Activated CD4-positive, alpha-beta T cell treated with anti-CD3 and anti-CD28 coated beads for 24 hours (primary cell): Measurements from ENCODE around the gene COL21A1.

Source experiments
- DNase-seq, 2 donors: peaks; one replicate each; pipeline ENCODE4 v3.0.0-alpha.2; 2020; ENCODE audit warnings: low read depth in 2 of 2

Gene COL21A1

DNA sequence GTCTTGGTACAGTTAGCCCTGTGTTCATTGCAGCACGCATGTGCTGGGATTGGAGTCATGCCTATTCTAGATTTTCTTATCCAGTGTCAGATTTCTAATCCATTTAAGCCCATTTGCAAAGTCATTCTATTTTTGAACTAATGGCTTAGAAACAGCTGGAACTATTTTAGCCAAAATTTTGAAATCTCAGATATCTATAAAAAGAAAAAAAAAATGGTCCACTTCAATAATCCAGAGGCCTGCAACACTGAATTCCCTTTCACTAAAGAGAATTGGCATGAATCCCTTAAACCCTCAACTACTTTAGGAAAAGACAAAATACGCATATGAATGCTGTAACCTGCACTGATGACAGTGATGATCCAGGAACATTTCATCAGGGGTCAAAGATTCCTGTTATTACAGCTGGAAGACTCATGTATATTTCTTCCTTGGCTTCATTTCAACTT, 1.5 kb downstream of the COL21A1 start:
- DNase-seq, result no peak

DNA sequence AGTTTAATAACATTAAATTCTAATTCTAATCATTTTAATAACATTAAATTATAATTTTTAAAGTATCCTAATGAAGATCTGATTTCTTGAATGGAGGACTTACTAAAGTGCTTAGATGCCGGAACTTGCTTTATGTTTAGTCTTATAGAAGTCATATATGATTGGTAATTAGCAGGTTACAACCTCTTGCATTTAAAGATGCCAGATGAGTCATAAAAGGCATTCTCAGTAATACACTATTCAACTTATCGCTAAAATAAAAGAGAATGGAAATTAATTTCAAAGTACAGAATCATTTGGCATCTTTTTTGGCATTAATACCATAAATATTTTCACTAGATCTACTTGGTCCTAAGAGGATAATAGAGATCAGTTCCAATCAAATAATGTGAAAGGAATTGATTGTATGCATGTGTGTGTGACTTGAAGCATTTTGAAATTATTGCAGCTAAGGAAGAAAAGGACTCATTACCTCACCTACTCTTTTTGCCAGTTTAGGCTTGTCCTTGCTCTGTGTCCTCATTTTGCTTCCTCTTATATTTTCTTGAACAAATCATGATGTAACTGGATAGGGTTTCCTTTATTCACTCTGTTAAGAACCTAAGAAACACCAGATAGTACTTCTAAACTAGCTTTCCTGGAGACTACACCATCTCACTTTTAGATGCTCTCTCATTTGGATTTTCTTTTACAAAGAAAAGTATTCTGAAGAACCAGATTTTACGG, 2.7 kb downstream of the COL21A1 start:
- no peak for DNase-seq

- DNase-seq, result no peak
Measured at GRCh38 chr6:56244089-56244488, 3.3 kb downstream of the COL21A1 start.

DNA sequence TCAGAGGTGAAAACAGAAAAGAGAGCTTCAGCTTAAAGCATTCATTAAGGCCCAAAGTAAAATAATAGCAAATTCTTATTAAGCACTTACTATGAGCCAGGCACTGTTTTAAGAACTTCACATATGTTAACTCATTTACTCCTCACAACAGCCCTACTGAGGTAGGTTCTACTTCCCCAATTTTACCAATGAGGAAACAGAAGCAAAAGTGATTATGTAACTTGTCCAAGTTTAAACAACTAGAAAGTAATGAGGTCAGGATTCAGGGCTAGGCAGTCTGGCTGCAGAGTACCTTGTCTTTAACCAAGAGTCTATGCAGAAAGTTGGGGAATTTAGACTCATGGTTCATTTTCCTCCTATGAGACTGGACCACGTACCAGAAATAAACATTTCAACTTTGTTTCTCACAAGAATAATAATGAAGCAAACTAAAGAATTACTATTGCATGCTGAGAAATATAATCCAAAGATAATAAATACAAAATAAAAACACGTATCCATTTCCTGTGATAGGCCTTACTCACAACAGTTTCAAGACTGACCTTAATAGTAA, 3.8 kb downstream of the COL21A1 start:
- DNase-seq, result no peak

GRCh38 chr6:56242346-56242745, 5.0 kb downstream of the COL21A1 start:
- no peak for DNase-seq

GRCh38 chr6:56241124-56241802, 6.1 kb downstream of the COL21A1 start:
- DNase-seq, result no peak

DNA sequence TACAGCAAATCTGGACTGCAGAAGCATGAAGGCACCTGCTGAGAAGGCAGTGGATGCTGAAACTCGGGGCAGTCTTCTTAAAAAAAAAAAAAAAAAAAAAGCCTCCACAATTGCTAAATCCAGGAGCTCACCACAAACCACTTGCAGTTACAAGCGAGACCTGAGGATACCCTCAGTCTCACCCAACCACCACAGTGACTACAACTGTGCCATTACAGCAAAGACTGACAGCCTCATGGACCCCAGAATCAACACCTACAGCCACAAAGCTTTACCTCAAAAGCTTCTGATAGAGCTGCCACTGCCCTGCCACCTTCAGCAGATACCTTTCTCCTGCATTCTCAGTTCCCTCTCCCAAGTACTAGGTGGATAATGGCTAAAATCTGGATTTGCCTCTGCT, 9.0 kb downstream of the COL21A1 start:
- no peak for DNase-seq

DNA sequence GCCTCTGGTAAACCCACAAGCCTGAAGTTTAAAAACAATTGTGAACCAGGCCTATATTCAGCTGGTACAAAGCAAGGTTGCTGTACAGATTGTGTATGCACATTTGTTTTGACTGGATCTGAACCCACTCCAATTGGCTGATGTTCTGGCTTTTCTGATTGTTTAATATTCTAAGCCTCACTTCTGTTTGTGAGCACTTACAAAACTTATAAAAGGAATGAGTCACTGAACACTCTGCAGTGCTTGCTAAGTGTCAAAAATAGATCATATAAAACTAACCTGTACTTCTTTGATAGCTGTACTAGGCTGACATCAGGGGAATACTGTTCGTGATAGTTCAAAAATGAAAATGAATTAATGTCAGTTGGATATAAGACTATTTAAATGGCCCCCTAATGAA, 12.1 kb downstream of the COL21A1 start:
- no peak for DNase-seq

GRCh38 chr6:56232436-56232835, 14.9 kb downstream of the COL21A1 start:
- DNase-seq, result no peak

DNA sequence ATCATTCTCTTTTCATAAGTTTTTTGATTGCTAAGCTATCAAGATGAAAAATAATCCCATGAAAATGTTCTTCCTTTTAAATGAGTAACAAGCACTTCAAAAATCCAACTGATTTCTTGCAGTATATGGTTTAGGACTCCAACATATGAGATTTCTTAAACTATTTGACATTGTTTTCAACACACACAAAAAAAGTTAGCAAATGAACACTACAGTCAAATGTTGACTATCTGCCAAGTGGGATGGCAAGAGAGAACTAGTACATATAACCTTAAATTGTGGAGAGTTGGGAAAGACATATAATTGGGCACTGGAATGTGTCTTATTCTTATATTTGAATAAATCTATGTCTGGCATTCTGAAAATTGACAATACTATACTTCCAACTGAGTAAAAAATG, 15.6 kb downstream of the COL21A1 start:
- DNase-seq, result no peak

DNA sequence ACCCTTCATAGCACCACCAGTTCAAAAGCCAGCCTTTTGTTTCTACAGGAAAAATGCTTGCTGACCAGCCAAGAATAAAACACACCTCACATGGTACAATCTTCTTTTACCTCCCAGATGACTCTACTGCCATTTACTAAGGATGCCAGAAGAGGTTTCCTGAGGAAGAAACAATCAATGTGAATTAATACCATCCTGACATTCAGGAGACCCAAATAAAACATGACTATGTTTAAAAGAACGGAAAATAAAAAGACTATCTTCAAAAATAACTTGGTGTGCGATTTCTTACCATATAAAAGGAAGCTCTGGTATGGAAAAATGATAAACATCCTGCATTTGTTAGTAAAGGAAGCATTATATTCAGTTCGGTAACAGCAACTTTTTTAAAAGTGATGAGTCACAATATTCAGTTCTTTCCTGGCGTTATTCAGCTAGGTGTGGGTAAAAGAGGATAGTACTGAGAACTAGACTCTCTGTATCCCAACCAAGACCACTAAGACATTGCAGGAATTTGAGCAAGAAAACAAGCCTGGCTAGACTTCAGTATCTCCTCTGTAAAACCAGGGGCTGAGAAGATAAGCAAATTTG, 16.3 kb downstream of the COL21A1 start:
- DNase-seq, result no peak

DNA sequence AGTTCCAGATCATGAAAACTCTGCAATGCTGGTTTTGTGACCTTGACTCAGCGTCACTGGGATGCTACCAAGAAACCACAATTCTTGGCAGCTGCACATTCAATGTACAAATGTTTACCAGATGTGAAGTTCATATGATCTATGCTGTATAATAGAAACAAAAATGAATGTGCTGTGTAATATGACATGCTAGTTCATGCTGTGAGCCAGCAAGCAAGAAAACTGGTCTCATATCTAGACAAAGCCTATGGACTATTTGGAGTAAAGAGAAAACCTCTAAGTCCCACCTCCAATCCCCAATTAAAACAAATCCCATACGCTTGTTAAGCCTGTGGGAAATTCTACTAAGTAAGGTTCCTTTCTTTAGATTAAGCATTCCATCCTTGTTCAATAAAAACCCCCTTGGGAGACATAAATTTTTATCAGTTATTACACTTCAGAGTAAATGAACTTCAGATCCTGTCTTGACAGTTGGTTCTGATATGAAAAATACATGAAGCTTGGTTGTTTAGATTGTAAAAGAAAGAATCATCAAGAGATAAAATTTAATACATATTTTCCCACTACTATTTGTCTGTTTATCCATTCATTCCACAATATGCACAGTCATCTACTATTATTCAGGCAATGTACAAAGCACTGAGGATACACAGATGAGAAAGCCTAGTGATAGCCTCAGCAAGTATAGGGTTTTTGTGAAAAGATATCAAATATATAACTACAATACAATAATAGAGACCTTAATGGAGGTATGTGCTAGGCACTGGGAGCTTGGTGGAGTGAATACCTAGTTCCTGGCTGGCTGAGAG, 20.1 kb downstream of the COL21A1 start:
- no peak for DNase-seq

GRCh38 chr6:56223995-56224394, 23.4 kb downstream of the COL21A1 start:
- DNase-seq, result no peak

DNA sequence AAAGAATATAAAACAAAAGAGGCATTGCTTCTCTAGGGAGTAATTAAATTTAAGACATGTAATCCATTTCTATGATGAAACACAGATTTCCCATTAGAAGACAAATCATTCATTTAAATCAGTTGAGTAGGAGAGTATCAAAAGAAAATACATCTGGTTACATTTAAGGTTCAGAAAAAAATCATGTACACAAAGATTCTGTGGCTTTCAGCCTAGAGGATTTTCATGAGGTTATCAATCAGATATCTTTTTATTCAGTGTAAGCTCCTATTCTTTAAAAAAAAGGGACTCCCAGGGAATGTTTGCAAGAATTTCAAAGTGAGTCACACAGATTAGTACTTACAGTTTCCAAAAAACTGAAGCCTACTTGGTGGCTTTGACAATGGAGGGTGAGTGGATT, 24.9 kb downstream of the COL21A1 start:
- DNase-seq, result no peak

GRCh38 chr6:56220078-56220477, 27.3 kb downstream of the COL21A1 start:
- no peak for DNase-seq

DNA sequence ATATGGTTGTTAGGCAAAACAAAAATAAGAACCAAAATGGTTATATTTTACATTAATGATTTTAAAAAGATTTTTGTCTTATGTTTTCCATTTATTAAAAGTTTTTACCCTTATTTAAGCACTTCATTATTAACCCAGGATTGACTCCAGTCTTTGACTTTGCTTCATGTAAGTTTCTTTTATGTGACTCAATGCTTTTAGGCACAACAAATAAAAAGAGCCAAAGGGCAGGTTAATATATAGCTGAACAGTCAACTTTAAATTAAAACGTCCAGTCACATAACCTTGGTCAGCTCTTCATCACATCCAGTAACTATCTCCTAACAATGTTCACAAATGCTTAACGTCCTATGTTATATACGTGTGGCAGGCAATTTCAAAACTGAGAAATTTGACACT, 32.7 kb downstream of the COL21A1 start:
- no peak for DNase-seq

GRCh38 chr6:56214041-56214702, 33.2 kb downstream of the COL21A1 start:
- no peak for DNase-seq

DNA sequence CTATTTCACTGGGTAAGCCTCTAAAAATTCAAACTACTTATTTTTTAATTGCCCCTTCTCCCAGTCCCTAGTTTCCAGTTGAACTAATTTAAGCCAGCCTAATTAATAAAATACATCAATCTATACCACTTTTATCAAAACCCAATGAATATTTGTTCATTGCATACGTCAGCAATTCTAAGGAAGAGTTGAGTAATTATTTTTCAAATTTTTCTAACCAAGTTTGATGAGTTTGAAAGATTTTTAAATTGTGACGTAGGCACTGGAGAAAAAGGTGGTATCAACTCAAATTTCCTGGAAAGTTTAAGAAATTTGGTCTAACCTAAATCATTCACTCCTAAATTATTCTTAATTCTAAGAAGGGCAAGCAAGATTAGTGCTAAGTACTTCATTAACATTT, 35.7 kb downstream of the COL21A1 start:
- no peak for DNase-seq

DNA sequence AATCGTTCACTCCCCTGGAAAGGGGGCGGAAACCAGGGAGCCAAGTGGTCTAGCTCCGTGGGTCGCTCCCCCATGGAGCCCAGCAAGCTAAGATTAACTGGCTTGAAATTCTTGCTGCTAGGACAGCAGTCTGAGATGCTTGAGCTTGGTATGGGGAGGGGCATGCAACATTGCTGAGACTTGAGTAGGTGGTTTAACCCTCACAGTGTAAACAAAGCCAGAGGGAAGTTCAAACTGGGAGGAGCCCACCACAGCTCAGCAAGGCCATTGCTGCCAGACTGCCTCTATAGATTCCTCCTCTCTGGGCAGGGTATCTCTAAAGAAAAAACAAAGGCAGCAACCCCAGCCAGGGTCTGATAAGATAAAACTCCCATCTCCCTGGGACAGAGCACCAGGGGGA, 43.2 kb downstream of the COL21A1 start:
- DNase-seq, result no peak

DNA sequence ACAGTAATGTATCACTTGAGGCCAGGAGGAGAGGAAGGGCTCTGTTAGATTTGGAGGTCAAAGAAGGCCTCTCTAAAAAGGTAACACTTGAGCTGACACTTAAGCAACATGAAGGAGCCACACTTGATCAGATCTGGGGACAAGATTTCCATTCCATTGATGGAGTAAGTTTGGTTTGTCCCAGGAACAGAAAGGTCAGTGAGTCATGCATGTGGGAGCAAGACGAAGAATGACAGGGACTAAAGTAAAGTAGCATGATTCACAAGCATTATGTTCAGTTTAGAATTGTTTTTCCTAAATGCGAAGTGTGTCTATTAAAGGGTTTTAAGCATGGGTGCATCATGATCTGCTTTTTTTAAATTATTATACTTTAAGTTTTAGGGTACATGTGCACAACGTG, 47.4 kb downstream of the COL21A1 start:
- no peak for DNase-seq

DNA sequence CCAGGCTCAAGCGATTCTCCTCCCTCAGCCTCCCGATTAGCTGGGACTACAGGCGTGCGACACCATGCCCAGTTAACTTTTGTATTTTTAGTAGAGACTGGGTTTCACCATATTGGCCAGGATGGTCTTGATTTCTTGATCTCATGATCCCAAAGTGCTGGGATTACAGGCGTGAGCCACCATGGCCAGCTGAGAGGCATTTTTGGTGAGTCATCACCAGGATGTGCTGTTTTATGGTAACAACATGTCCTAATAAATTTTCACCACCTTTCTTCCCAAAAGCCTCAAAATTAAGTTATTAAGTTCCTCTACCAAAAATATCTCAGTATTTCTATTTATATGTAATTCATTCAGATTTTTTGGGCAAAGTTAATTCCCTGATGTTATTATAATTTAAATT, 53.5 kb downstream of the COL21A1 start:
- no peak for DNase-seq

DNA sequence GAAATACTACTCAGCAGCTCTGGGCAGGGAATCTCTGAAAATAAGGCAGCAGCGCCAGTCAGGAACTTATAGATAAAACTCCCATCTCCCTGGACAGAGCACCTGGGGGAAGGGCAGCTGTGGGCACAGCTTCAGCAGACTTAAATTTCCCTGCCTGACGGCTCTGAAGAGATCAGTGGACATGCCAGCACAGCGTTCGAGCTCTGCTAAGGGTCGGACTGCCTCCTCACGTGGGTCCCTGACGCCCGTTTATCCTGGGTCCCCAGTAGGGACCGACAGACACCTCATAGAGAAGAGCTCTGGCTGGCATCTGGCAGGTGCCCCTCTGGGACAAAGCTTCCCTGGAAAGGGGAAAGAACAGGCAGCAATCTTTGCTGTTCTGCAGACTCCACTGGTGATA, 59.0 kb downstream of the COL21A1 start:
- DNase-seq, result no peak
